ENCODE results near the gene PHF2. TPM values are rescaled to one million over a fixed set of nuclear protein-coding genes. Genes with fewer than 3 reads are reported as not detected.
A peak's percentile ranks its signal among the peaks of the same experiment; 100 is the strongest.

The PHF2 gene
- total RNA-seq, 1 donor from 2014 or later: 18.8 TPM

GRCh38 chr9:93610206-93610605 lies 33.8 kb downstream of the PHF2 start:
- Histone ChIP-seq H3K4me3 (ENCODE audit: low read length in 3 of 3) (no peak overlapping the region), H3K9me3 (ENCODE audit: control insufficient read depth in 3 of 3, low read length in 3 of 3) (peaks cover 0 to 7% (median 0%) of the 10 kb centered on the region in 3 donors), H3K4me1 (ENCODE audit: control insufficient read depth in 3 of 3, insufficient read depth in 3 of 3, low read length in 3 of 3) (peaks cover 24 to 27% (median 25%) of the 10 kb centered on the region in 3 donors), H3K27ac (ENCODE audit: low read depth, low read length) (no peak overlapping the region), H3K36me3 (ENCODE audit: control insufficient read depth in 3 of 3, insufficient read depth in 3 of 3, low read length in 3 of 3) (no peaks in the 10 kb centered on the region), H3K9ac (ENCODE audit: low read depth in 1 of 3, low read length in 3 of 3) (no peak overlapping the region), H3K27me3 (ENCODE audit: control insufficient read depth in 3 of 3, insufficient read depth in 3 of 3, low read length in 3 of 3) (no peaks in the 10 kb centered on the region)

- Histone ChIP-seq H3K36me3 (ENCODE audit: control insufficient read depth in 3 of 3, insufficient read depth in 3 of 3, low read length in 3 of 3) (no peaks in the 10 kb centered on the region), H3K4me3 (ENCODE audit: low read length in 3 of 3) (no peak overlapping the region), H3K27me3 (ENCODE audit: control insufficient read depth in 3 of 3, insufficient read depth in 3 of 3, low read length in 3 of 3) (no peaks in the 10 kb centered on the region), H3K4me1 (ENCODE audit: control insufficient read depth in 3 of 3, insufficient read depth in 3 of 3, low read length in 3 of 3) (peaks cover 26 to 33% (median 29%) of the 10 kb centered on the region in 3 donors), H3K27ac (ENCODE audit: low read depth, low read length) (no peak overlapping the region), H3K9me3 (ENCODE audit: control insufficient read depth in 3 of 3, low read length in 3 of 3) (peaks cover 0 to 7% (median 0%) of the 10 kb centered on the region in 3 donors), H3K9ac (ENCODE audit: low read depth in 1 of 3, low read length in 3 of 3) (no peak overlapping the region)
Measured at GRCh38 chr9:93612052-93612795, 35.8 kb downstream of the PHF2 start.

DNA sequence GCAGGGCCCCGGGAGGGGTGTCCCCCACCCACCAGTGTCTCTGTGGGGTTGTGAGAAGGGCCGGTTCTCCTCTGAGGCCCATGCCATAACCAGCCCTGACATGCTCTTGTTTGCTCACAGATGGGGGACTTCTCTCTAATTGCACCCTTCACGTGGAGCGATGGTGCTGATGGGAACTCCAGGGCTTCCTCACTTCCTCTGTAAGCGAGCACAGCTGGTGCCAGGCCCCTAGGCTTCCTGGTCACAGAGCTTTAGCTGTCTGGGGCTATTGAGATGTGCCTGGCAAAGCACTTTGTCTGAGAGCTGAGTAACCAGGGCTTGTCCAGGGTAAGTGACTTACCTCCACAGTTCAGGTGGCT lies 36.4 kb downstream of the PHF2 start:
- H3K9me3 ChIP-seq (ENCODE audit: control insufficient read depth in 3 of 3, low read length in 3 of 3): peaks cover 0 to 7% (median 0%) of the 10 kb centered on the region in 3 donors
- H3K27me3 ChIP-seq (ENCODE audit: control insufficient read depth in 3 of 3, insufficient read depth in 3 of 3, low read length in 3 of 3): no peaks in the 10 kb centered on the region
- no peak overlapping the region for H3K4me3 ChIP-seq (ENCODE audit: low read length in 3 of 3)
- no peak overlapping the region for H3K27ac ChIP-seq (ENCODE audit: low read depth, low read length)
- no peak overlapping the region for H3K9ac ChIP-seq (ENCODE audit: low read depth in 1 of 3, low read length in 3 of 3)
- no peaks in the 10 kb centered on the region for H3K36me3 ChIP-seq (ENCODE audit: control insufficient read depth in 3 of 3, insufficient read depth in 3 of 3, low read length in 3 of 3)
- peaks cover 27 to 34% (median 33%) of the 10 kb centered on the region in 3 donors for H3K4me1 ChIP-seq (ENCODE audit: control insufficient read depth in 3 of 3, insufficient read depth in 3 of 3, low read length in 3 of 3)

DNA sequence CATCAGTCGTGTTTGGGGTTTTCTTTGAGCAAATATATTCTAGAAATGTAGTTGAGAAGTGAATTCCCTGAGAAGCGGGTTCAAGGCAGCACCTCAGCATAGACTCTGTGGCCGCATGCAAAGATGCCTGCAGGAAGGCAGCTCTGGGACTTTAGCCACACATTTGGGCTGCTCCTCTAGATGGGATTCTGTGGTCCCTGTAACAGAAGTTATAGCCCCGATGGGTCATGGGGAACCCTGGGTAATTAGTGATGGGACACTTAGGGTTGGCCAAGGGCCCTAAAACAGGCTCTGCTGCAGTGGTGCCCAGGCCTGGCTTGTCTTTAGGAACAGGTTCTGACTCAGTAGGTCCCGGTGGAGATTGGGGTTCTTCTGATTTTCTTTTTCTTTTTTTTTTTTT lies 36.8 kb downstream of the PHF2 start:
- H3K4me3 ChIP-seq (ENCODE audit: low read length in 3 of 3): no peak overlapping the region
- H3K27me3 ChIP-seq (ENCODE audit: control insufficient read depth in 3 of 3, insufficient read depth in 3 of 3, low read length in 3 of 3): no peaks in the 10 kb centered on the region
- H3K9me3 ChIP-seq (ENCODE audit: control insufficient read depth in 3 of 3, low read length in 3 of 3): peaks cover 0 to 5% (median 0%) of the 10 kb centered on the region in 3 donors
- peaks cover 0 to under 1% (median 0%) of the 10 kb centered on the region in 3 donors for H3K36me3 ChIP-seq (ENCODE audit: control insufficient read depth in 3 of 3, insufficient read depth in 3 of 3, low read length in 3 of 3)
- no peak overlapping the region for H3K27ac ChIP-seq (ENCODE audit: low read depth, low read length)
- H3K9ac ChIP-seq (ENCODE audit: low read depth in 1 of 3, low read length in 3 of 3): no peak overlapping the region
- H3K4me1 ChIP-seq (ENCODE audit: control insufficient read depth in 3 of 3, insufficient read depth in 3 of 3, low read length in 3 of 3): peaks cover 27 to 37% (median 35%) of the 10 kb centered on the region in 3 donors

DNA sequence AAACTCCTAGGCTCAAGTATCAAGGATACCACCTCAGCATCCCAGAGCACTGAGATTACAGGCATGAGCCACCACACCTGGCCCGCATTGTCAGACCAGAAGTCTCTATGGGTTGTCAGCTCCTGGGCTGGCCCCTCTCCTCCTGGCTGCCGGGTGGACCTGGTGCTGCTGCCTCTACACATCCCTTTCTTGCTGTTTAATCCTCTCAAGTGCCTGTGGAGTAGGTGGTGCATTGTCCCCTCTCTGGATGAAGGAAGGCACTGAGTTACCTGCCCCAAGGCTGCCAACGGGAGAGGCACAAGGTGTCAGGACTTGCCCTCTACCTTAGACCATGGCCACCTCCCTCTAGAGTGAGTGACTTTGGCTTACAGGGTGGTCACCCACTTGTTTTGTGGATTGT lies 37.4 kb downstream of the PHF2 start:
- no peaks in the 10 kb centered on the region for H3K27me3 ChIP-seq (ENCODE audit: control insufficient read depth in 3 of 3, insufficient read depth in 3 of 3, low read length in 3 of 3)
- H3K9ac ChIP-seq (ENCODE audit: low read depth in 1 of 3, low read length in 3 of 3): peak overlapping the region in 1 of 3 donors; percentile 25
- peaks cover 27 to 42% (median 38%) of the 10 kb centered on the region in 3 donors for H3K4me1 ChIP-seq (ENCODE audit: control insufficient read depth in 3 of 3, insufficient read depth in 3 of 3, low read length in 3 of 3)
- peaks cover 0 to 5% (median 0%) of the 10 kb centered on the region in 3 donors for H3K9me3 ChIP-seq (ENCODE audit: control insufficient read depth in 3 of 3, low read length in 3 of 3)
- H3K27ac ChIP-seq (ENCODE audit: low read depth, low read length): no peak overlapping the region
- H3K4me3 ChIP-seq (ENCODE audit: low read length in 3 of 3): no peak overlapping the region
- peaks cover 0 to 2% (median 0%) of the 10 kb centered on the region in 3 donors for H3K36me3 ChIP-seq (ENCODE audit: control insufficient read depth in 3 of 3, insufficient read depth in 3 of 3, low read length in 3 of 3)

GRCh38 chr9:93614830-93615468 lies 38.6 kb downstream of the PHF2 start:
- Histone ChIP-seq H3K4me1 (ENCODE audit: control insufficient read depth in 3 of 3, insufficient read depth in 3 of 3, low read length in 3 of 3) (peaks cover 38 to 54% (median 50%) of the 10 kb centered on the region in 3 donors), H3K9me3 (ENCODE audit: control insufficient read depth in 3 of 3, low read length in 3 of 3) (peaks cover 0 to 1% (median 0%) of the 10 kb centered on the region in 3 donors), H3K4me3 (ENCODE audit: low read length in 3 of 3) (no peak overlapping the region)

DNA sequence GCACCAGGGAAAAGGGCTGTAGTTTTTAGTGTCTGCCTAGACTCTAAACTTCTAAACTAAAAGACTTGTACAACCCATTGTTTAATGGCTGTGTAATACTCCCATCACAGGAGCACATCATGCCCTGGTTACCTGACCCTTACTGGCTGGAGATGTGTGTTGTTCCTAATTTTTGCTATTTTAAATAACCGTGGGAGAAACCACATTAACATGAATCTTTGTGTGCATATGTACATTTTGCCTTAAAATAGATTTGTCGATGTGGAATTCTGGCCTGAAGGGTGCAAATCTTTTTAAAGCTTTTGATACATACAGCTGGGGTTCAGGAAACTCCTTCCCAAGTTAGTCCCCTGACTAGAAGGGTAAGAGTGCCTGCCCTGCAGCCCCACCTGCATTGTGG lies 39.7 kb downstream of the PHF2 start:
- Histone ChIP-seq H3K9me3 (ENCODE audit: control insufficient read depth in 3 of 3, low read length in 3 of 3) (no peaks in the 10 kb centered on the region), H3K36me3 (ENCODE audit: control insufficient read depth in 3 of 3, insufficient read depth in 3 of 3, low read length in 3 of 3) (peaks cover 0 to 2% (median 0%) of the 10 kb centered on the region in 3 donors), H3K27me3 (ENCODE audit: control insufficient read depth in 3 of 3, insufficient read depth in 3 of 3, low read length in 3 of 3) (no peaks in the 10 kb centered on the region), H3K4me1 (ENCODE audit: control insufficient read depth in 3 of 3, insufficient read depth in 3 of 3, low read length in 3 of 3) (peaks cover 48 to 63% (median 60%) of the 10 kb centered on the region in 3 donors), H3K9ac (ENCODE audit: low read depth in 1 of 3, low read length in 3 of 3) (no peak overlapping the region), H3K27ac (ENCODE audit: low read depth, low read length) (no peak overlapping the region), H3K4me3 (ENCODE audit: low read length in 3 of 3) (no peak overlapping the region)

More at GRCh38 chr9:93614830-93615468, 38.6 kb downstream of the PHF2 start:
- Histone ChIP-seq H3K27ac (ENCODE audit: low read depth, low read length) (no peak overlapping the region), H3K27me3 (ENCODE audit: control insufficient read depth in 3 of 3, insufficient read depth in 3 of 3, low read length in 3 of 3) (no peaks in the 10 kb centered on the region), H3K9ac (ENCODE audit: low read depth in 1 of 3, low read length in 3 of 3) (no peak overlapping the region), H3K36me3 (ENCODE audit: control insufficient read depth in 3 of 3, insufficient read depth in 3 of 3, low read length in 3 of 3) (peaks cover 0 to 2% (median 0%) of the 10 kb centered on the region in 3 donors)

DNA sequence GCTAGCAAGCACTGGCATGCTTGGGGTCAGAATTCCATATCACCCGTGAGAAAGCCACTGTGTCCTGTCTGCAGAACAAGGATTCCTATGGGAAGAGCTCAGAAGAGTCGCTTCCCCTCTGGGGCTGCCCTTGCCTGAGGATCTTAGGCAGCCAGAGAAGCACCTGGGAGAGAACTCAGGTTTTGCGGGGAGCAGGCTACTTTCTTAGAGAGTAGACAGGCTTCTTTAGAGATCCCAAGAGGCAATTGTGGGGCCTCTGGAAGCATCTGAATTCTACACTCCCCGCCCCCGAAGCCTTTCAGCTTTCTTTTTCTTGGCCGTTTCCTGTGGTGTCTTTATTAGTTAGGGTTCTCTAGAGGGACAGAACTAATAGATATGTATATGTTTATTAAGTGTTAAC lies 40.9 kb downstream of the PHF2 start:
- Histone ChIP-seq H3K27ac (ENCODE audit: low read depth, low read length) (no peak overlapping the region), H3K27me3 (ENCODE audit: control insufficient read depth in 3 of 3, insufficient read depth in 3 of 3, low read length in 3 of 3) (no peaks in the 10 kb centered on the region), H3K9ac (ENCODE audit: low read depth in 1 of 3, low read length in 3 of 3) (peak overlapping the region in 1 of 3 donors; percentile 8), H3K4me3 (ENCODE audit: low read length in 3 of 3) (no peak overlapping the region), H3K9me3 (ENCODE audit: control insufficient read depth in 3 of 3, low read length in 3 of 3) (no peaks in the 10 kb centered on the region), H3K4me1 (ENCODE audit: control insufficient read depth in 3 of 3, insufficient read depth in 3 of 3, low read length in 3 of 3) (peaks cover 44 to 70% (median 63%) of the 10 kb centered on the region in 3 donors), H3K36me3 (ENCODE audit: control insufficient read depth in 3 of 3, insufficient read depth in 3 of 3, low read length in 3 of 3) (peaks cover 0 to 2% (median 0%) of the 10 kb centered on the region in 3 donors)

GRCh38 chr9:93619272-93619775 lies 42.9 kb downstream of the PHF2 start:
- Histone ChIP-seq H3K36me3 (ENCODE audit: control insufficient read depth in 3 of 3, insufficient read depth in 3 of 3, low read length in 3 of 3) (peaks cover 0 to 2% (median 0%) of the 10 kb centered on the region in 3 donors), H3K27me3 (ENCODE audit: control insufficient read depth in 3 of 3, insufficient read depth in 3 of 3, low read length in 3 of 3) (no peaks in the 10 kb centered on the region), H3K4me3 (ENCODE audit: low read length in 3 of 3) (no peak overlapping the region), H3K9me3 (ENCODE audit: control insufficient read depth in 3 of 3, low read length in 3 of 3) (no peaks in the 10 kb centered on the region), H3K27ac (ENCODE audit: low read depth, low read length) (no peak overlapping the region), H3K4me1 (ENCODE audit: control insufficient read depth in 3 of 3, insufficient read depth in 3 of 3, low read length in 3 of 3) (peaks cover 27 to 61% (median 50%) of the 10 kb centered on the region in 3 donors), H3K9ac (ENCODE audit: low read depth in 1 of 3, low read length in 3 of 3) (peak overlapping the region in 2 of 3 donors; percentile 25 to 27)
